ENCODE data around the gene GNA14. TPM values are rescaled to one million over a fixed set of nuclear protein-coding genes. Genes with fewer than 3 reads are reported as not detected.

Gene GNA14
- total and polyA plus RNA-seq, 2 of the 8 experiments (the other 6 are each of a cell fraction or from before 2014, with no cell fraction given), result 3.4 to 6.3 TPM

DNA sequence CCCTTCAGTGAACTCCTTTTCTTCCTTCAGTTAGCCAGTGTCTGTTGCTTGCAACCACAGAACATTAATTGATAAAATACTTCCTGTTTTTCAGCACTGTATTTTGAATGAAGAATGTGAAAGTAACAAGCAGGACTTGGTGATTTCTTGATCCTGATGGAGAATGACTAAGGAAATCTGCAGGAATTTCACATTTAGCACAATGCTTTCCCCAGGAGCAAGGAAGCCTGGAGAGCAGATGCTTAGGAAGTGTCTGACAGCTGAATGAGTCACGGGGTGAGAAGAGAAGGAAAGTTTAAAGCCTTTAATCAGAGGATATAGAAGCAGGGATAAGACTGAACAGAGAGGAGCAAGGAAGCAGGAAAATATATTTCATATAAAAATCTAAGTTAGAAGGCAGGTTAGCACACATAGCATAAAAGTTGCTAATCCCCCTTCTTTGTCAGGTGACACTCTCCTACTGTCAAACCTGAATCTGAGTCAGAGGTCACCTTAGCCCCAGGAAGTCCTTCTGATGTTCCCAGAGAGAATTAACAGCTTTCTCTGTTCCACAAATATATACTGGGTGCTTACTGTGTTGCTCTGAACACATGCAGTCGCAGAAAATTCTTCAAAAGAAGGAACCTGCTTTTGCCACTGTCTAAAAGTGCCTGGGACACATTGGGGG lies 59.7 kb downstream of the GNA14 start (continued):
- TF ChIP-seq EGR1 (IDR thresholded peaks at IDR 0.05; ENCODE audit: borderline replicate concordance, low read depth, low read length) (no peak), RAD21 (IDR thresholded peaks at IDR 0.05 in 1 of 2, conservative IDR thresholded peaks at IDR 0.05 in 1 of 2; ENCODE audit: low read depth in 2 of 2, low read length in 2 of 2) (no peak), CHD1 (IDR thresholded peaks at IDR 0.05; ENCODE audit: low read depth, low read length) (no peak), JUND (IDR thresholded peaks at IDR 0.05; ENCODE audit: low read length) (no peak), KDM4A (IDR thresholded peaks at IDR 0.05; ENCODE audit: low read depth, low read length, severe bottlenecking) (no peak), KDM5A (IDR thresholded peaks at IDR 0.05; ENCODE audit: low read length) (no peak), NANOG (IDR thresholded peaks at IDR 0.05; ENCODE audit: insufficient read depth, low read depth, low read length, poor library complexity, severe bottlenecking) (no peak)

Measured in H1 (cell line).